C4-2B (cell line): ENCODE results near the gene GRIK4.

ENCODE experiments used
- H3K27ac ChIP-seq: fragments of 450-650 bp; 2 replicates; pipeline ENCODE4 v1.5.1; 2017
- CTCF ChIP-seq: fragments of 450-650 bp; conservative IDR thresholded peaks from 2 replicates; pipeline ENCODE4 v1.5.1; 2017; ENCODE audit warnings: mild to moderate bottlenecking
- ZFX ChIP-seq: fragments of 450-650 bp; IDR thresholded peaks from 2 replicates; pipeline ENCODE4 v1.6.1; 2017

The GRIK4 gene

GRCh38 chr11:120978701-120979100, 467.2 kb downstream of the GRIK4 start:
- H3K27ac ChIP-seq = no peak overlapping the region
- TF ChIP-seq CTCF (no peak), ZFX (no peak)

GRCh38 chr11:120985718-120986569, 474.4 kb downstream of the GRIK4 start:
- peak; percentile 67 for TF ChIP-seq CTCF
- TF ChIP-seq ZFX = peak; percentile 49; the same call in 1 of the 2 replicates
- peak overlapping the region; percentile 55 for H3K27ac ChIP-seq

GRCh38 chr11:120988603-120989002, 477.1 kb downstream of the GRIK4 start:
- no peak for TF ChIP-seq ZFX
- TF ChIP-seq CTCF = no peak
- H3K27ac ChIP-seq = no peak overlapping the region

GRCh38 chr11:120991830-120992686, 480.5 kb downstream of the GRIK4 start:
- no peak for TF ChIP-seq ZFX
- TF ChIP-seq CTCF = no peak

GRCh38 chr11:120994091-120994859, 482.7 kb downstream of the GRIK4 start:
- no peak overlapping the region for H3K27ac ChIP-seq
- TF ChIP-seq ZFX = no peak
- no peak for TF ChIP-seq CTCF

More at GRCh38 chr11:120991830-120992686, 480.5 kb downstream of the GRIK4 start:
- H3K27ac ChIP-seq = no peak overlapping the region

- no peak overlapping the region for H3K27ac ChIP-seq
- TF ChIP-seq ZFX (no peak), CTCF (no peak)
Observed at GRCh38 chr11:120995184-120995583, 483.6 kb downstream of the GRIK4 start.
